HG03045 (cell line): ENCODE results near the gene LDLRAD1.
"Not testable (repeated sequence)": the region's sequence is repeated elsewhere in the genome, so short reads cannot be mapped to it uniquely, and the experiment has no call there.

ENCODE experiments used
- ATAC-seq: cut with Tn5 transposase; IDR thresholded peaks from one replicate; pipeline ENCODE4 v1.9.1; 2021; ENCODE audit warnings: mild to moderate bottlenecking, moderate library complexity; ENCODE audit not compliant: unreplicated experiment

Gene LDLRAD1

DNA sequence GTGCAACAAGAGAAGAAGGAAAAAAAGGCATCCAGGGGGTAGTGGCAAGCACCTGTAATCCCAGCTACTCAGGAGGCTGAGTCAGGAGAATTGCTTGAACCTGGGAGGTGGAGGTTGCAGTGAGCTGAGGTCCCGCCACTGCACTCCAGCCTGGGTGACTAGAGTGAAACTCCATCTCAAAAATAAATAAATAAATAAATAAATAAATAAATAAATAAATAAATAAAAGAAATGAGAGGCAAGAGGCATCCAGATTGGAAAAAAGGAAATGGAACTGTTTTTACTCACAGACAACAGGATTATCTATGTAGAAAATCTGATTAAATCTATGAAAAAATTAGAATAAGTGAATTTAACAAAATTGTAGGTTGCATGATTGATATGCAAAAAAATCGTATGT is 23.5 kb downstream of the LDLRAD1 start:
- not testable (repeated sequence) for ATAC-seq

DNA sequence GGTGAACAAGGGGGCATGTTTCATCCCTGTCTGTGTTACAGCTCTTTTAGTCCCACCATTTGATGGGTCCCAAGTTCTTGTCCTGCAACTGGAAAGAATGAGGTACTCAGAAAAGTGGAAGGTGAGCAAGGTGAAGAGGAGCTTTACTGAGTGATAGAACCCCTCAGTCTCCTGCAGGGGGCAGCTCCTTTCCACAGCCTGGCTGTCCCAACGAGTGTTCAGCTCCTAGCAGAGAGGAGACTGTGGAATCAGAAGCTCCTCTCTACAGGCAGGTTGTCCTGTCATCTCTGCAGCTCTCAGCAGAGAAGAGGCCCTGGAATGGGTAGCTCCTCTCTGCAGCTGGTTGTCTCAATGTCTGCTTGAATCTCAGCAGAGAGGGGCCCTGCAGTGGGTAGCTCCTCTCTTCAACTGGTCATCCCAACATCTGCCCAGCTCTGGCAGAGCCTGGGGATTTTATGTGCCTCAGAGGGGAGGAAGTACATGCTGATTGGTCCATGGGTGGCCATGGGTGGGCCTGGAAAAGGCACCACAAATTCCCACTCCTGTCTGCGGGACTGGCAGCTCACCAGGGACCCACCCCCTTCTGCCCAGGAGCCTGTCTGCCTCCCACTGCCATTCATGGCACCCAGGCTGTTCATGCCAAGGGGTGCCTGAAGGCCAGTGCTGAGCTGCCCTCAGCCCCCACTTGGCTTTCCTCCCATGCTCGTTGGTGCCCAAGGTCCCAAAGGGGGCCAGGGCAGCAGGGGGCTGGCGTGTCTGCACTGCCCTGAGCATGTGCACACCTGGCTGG is 25.7 kb downstream of the LDLRAD1 start:
- ATAC-seq, result no peak

DNA sequence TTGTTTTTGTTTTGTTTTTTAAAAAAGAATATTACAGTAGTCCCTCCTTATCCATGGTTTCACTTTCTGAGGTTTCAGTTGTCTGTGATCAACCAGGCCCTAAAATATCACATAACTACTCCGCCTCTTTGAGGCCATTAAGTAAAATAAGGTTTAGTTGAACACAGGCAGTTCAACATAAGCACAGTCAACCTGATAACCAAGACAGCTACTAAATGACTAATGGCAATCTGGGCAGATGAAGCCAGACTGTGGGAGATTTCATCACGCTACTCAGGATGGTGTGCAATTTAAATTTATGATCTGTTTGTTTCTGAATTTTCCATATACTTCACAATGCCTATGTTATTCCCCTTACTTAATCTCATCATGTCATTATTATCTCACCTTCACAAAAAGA is 30.1 kb downstream of the LDLRAD1 start:
- no peak for ATAC-seq

DNA sequence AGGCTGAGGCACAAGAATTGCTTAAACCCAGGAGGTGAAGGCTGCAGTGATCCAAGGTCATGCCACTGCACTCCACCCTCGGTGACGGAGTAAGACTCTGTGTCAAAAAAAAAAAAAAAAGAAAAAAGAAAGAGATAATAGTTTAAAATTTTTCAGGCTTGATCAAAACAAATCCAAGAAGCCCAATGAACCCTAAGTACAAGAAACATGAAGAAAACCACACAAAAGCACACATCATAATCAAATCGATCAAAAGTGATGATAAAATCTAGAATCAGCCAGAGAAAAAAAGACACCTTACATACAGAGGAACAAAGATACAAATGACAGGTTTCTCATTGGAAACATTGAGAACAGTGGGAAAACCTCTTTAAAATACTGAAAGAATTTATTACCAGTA is 31.5 kb downstream of the LDLRAD1 start:
- no peak for ATAC-seq

DNA sequence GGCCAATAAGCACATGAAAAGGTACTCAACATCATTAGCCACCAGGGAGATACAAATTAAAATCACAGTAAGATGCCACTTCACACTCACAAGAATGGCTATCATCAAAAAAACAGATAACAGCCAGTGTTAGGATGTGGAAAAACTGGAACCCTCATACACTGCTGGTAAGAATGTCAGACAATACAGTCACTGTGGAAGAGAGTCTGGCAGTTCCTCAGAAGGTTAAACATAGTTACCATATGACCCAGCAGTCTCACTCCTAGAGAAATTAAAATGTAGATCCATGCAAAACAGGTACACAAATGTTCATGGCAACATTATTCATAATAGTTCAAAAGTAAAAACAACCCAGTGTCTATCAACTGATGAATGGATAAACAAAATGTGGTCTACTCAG is 33.3 kb downstream of the LDLRAD1 start:
- ATAC-seq, result no peak

DNA sequence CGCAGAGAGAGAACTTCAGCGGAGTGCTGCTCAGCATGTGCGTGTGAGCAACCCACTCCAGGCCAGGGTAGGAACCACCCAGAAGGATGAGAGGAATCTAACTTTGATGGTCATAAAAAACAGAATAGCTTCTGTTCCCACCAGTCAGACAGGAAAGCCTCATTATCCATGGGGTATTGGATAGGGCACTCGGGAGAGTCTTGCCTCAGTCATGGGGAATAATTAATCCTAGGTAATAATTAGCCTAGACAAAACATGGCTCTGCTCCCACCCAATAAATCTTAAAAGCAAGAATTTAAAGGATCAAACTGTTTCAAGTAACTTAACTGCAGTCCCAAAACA is 35.3 kb downstream of the LDLRAD1 start:
- ATAC-seq, result no peak

DNA sequence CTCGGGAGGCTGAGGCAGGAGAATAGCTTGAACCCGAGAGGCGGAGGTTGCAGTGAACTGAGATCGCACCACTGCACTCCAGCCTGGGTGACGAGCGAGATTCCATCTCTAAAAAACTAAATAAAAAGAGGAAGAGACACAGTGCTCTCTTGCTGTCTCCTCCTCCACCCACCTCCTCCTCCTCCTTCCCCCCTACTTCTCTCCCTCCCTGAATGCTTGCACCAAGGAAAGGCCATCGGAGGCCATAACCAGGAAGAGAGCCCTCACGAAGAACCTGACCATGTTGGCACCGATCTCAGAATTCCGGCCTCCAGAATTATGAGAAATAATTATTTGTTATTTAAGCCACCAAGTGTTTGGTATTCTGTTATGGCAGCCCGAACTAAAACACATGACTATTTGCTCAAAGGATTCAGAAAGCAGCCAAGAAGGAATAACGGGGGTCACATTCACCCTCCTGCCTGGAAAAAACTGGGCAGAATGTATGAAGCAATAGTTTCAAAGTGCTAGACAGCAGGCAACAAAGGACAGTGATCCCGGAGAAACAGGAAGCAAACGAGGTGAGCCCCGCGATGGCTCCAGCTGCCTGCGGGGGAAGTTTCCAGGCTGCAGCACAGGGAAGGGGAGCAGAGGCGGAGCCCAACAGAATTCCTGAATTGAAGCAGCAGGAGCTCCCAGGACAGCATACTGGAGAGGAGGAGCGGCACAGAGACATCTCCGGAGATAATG is 35.8 kb downstream of the LDLRAD1 start:
- ATAC-seq, result no peak

DNA sequence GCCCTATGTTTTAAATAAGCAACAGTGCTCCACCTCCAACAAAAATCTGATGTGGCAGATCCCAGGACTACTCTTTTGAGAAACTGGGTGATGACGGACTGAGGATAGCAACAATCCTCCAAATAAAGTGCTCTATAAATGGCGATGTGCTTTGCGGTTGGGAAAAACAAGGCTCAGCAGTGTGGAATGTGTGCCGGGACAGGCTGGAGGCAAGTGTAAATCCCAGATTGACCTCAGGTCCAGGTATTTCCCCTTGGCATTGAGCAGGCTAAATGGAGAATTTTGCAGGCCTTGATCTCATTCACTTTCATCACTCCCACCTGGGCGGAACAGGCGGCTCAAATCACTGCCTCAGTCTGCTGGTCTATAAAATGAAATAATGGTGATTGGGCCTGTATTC is 36.8 kb downstream of the LDLRAD1 start:
- no peak for ATAC-seq

DNA sequence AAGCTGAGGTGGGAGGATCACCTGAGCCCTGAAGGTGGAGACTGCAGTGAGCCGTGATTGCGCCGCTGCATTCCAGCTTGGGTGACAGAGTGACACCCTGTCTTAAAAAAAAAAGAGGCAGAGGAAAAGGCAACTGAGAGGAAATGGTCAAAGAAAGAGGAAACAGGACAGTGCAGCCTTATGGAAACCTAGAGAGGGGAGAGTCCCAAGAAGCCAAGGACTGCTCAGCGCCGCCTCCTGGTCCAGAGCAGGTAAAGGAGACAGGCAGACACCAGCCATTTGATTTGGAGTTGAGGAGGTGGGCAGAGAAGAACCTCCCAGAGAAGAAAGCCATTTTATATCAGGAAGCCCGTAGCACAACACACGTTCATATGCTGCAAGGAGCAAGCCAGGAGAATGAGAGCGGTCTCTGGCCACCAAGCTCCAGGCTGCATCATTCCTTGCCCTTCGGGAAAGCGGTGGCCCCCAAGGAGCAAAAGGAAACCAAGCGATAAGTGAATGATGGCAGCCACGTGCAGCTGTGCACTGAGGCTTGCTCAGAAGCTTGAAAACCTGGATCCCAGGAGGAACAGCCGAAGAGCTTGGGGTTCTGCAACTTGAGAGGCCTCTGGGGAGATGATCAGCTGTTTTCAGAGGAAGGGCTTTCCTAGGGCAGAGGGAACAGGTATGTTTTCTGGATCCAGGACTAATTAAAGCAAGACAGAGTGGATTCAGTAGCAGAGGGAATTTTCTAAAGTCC is 38.1 kb downstream of the LDLRAD1 start:
- ATAC-seq, result no peak

DNA sequence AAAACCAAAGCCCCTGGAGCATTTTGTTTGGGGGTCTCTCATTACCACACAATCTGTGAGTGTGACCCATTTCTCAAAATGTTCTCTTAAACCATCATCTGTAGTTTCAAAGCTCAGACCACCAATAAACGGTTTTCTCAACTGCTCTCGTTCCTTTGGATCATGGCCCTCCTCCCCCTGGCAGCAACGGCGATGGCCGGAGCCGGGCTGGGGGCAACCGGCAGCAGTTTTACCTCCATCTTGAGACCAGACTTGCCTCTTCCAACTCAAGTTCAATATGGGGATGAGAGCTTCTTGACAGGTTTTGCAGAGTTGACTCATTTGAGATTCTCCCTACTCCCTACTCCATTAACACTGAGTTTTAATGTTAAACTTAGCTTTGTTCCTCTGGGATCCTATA is 42.1 kb downstream of the LDLRAD1 start:
- ATAC-seq, result no peak

DNA sequence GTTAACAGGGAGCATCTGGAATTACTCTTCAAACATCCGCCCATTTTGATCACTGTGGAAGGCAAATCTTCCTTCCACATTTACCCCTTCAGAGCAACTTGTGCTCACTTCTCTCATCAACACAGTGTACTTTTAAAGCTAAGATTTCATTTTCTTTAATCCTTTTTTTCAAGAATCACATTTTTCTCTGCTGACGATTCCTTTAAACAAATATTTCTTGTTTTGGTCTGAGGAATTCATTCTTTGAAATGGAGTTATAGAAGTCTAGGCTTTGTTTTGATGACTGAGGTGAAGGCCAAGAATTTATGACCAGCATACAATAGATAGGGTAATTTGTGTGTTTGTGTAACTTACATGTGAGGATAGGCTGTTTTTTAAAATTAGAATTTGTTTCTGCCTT is 46.3 kb downstream of the LDLRAD1 start:
- ATAC-seq, result no peak

DNA sequence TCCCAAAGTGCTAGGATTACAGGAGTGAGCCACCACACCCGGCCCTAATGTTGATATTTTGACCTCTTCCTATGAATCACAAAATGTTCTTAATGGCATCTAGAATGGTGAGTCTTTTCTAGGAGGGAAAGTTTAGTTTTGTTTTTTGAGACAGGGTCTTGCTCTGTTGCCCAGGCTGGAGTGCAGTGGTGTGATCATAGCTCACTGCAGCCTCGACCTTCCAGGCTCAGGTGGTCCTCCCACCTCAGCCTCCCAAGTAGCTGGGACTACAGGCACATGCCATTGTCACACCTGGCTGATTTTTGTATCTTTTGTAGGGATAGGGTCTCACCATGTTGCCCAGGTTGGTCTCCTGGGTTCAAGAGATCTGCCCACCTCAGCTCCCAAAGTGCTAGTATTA is 48.7 kb downstream of the LDLRAD1 start:
- not testable (repeated sequence) for ATAC-seq

DNA sequence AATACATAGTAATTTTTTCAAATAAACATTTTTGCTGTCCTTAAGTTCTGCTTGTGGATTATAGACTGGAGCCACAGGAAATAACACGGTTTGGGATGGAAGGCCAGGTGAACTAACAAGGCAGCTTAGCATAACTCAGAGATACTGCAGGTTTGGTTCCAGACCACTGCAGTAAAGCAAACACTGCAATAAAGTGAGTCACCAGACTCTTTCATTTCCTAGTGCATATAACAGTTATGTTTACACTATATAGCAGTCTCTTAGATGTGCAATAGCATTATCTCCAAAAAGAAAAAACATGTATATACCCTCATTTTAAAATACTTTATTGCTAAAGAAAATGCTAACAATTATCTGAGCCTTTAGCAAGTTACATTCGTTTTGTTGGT is 49.9 kb downstream of the LDLRAD1 start:
- no peak for ATAC-seq

DNA sequence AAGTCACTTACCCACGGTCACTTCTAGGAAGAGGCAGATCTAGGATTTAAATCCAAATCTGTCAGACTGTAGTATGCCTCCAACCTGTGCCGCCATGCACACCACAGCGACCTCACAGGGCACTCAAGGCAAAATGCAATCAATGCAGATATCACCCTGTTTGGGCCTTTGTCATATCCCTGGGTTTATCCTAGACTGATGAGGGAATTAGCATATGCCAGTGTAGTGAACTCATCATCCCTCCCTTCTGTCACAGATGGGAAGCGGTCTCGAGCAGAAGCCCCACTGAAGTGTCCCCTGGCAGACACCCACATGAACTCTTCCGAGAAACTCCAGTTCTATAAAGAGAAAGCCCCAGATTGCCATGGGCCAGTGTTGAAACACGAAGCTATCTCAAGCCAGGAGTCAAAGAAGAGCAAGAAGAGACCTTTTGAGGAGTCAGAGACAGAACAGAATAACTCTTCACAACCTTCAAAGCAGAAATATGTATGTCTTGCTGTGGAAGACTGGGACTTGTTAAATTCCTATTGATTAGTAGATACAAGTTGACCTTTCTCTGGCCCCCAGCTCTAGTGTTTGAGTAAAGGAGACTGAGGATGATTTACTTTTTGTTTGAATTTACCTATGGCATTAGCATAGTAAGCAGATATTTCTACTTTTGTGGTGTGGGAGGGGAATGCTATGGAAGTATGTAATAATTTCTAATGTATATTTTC is 50.4 kb downstream of the LDLRAD1 start:
- no peak for ATAC-seq

DNA sequence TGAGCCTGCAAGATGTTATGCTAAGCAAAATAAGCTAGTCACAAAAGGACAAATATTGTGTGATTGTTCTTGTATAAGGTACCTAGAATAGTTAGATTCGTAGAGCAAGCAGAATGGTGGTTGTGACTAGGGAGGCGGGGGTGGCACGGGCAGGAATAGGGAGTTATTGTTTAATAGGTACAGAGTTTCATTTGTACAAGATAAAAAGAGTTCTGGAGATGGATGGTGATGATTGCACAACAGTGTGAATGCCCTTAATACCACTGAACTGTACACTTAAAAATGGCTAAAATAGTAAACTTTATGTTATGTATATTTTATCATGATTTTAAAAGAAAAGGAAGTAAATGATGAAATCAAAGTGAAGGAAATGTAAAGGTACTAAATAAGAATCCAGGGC is 51.2 kb downstream of the LDLRAD1 start:
- ATAC-seq, result no peak

DNA sequence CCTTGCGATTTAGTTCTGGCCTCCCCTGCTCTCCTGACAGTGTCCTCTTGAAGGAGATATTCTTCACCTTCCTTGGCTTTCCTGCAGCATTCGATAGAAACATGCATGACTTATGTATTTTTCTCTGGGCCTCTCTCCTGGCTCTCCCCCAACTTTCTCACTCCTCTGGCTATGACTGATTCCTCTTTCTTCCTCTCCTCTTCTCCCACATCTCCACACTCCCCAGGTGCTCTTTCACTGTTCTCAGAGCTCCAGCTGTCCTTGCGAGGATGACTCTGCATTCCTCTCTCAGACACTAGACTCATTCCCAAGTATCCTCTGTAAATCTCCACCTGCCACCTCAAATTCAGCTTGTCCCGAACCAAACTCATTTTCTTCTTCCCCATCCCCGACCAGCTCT is 53.9 kb downstream of the LDLRAD1 start:
- no peak for ATAC-seq

DNA sequence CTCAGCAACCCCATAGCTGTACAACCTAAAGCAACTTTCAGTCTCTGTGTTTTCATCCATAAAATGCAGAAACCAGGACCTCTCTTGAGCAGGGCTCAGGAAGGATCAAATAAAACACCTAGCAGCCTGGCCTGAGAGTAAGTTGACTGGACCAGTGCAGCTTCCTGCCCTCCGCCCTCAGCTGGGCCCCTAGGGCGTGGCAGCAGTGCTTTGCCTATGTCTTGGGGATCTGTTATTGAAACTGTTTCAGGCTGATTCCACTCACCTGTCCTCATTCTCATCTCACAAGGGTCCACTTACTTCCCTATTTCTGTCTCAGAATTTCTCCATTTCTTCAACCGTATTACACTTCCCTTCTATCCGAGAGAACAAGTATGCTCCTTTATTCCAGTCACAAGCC is 54.5 kb downstream of the LDLRAD1 start:
- no peak for ATAC-seq

DNA sequence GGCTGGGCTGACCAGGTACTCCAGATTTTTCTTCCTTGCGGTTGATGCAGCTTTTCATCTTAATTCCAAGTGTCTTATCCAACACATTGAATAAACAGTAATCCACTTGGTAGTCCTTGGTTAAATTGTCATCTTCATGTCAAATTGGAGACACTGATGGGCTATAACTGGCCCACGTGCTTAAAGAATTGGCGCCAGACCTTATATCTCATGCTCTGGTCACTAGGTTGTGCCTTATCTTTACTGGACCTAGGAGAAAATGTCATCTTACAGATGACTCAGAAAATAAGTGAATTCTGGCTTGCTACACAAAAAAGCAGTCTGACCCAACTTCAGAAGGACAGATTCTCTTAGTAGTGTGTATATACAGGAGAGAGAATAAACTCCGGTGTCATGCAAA is 55.6 kb downstream of the LDLRAD1 start:
- ATAC-seq, result no peak

DNA sequence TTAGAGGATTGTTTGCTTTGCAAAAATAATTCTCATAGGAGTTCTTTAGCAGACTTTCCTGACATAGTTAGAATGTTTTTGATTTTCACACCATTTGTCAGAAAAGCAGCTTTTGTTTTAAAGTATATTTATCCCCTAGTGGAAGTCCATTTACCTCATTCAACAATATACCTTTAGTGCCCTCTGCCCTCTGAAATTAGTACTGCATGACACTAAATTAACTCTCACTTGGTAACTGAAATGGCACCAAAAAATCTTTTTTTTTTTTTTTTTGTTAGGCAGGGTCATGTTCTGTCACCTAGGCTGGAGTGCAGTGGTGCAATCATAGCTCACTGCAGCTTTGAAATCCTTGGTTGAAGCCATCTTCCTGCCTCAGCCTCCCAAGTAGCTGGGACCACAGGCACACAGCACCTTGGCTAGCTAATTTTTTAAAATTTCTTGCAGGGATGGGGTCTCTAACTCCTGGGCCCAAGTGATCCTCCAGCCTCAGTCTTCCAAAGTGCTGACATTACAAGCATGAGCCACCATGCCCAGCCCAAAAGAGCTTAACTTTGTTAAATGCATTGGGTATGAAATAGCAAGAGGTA is 58.2 kb downstream of the LDLRAD1 start:
- ATAC-seq, result no peak
